ENCODE data around the gene MAN1C1.
A peak's percentile ranks its signal among the peaks of the same experiment; 100 is the strongest.

Gene MAN1C1

GRCh38 chr1:25796811-25797458, 180.3 kb downstream of the MAN1C1 start:
- H3K9ac ChIP-seq (ENCODE audit: low read depth, low read length): no peak overlapping the region
- peak; percentile 83 for DNase-seq
- H3K4me1 ChIP-seq (ENCODE audit: insufficient read depth, low read length): peaks cover 28% of the 10 kb centered on the region
- H3K4me2 ChIP-seq (ENCODE audit: insufficient read depth, low read length): peak overlapping the region; percentile 19; the same call in 1 of the 2 replicates
- H3K9me3 ChIP-seq (ENCODE audit: insufficient read depth, low read length, severe bottlenecking): no peaks in the 10 kb centered on the region
- no peaks in the 10 kb centered on the region for H3K79me2 ChIP-seq (ENCODE audit: insufficient read depth, low read length)
- no peaks in the 10 kb centered on the region for H3K36me3 ChIP-seq (ENCODE audit: insufficient read depth, low read length)
- TF ChIP-seq EZH2 (IDR thresholded peaks at IDR 0.05; ENCODE audit: borderline replicate concordance, low read depth, low read length, severe bottlenecking): no peak
- peak; percentile 89 for TF ChIP-seq CTCF (IDR thresholded peaks at IDR 0.05; ENCODE audit: borderline replicate concordance, extremely low read depth, low read length, poor library complexity, severe bottlenecking)
- peak overlapping the region; percentile 47; the same call in 1 of the 2 replicates for H2AFZ ChIP-seq (ENCODE audit: low read depth, low read length)
- peaks cover 8% of the 10 kb centered on the region; the same call in 1 of the 2 replicates for H4K20me1 ChIP-seq (ENCODE audit: insufficient read depth, low read length)
- ATAC-seq (ENCODE audit: insufficient read depth, low read depth): peak; percentile 81
- H3K4me3 ChIP-seq (ENCODE audit: low read depth in 1 of 2, low read length in 2 of 2): no peak overlapping the region
- H3K27ac ChIP-seq (ENCODE audit: low read length): no peak overlapping the region
- H3K27me3 ChIP-seq (ENCODE audit: insufficient read depth, low read length, poor library complexity): peaks cover 26% of the 10 kb centered on the region

GRCh38 chr1:25797939-25798338, 181.3 kb downstream of the MAN1C1 start:
- Histone ChIP-seq H3K36me3 (ENCODE audit: insufficient read depth, low read length) (no peaks in the 10 kb centered on the region), H3K4me2 (ENCODE audit: insufficient read depth, low read length) (no peak overlapping the region), H3K27me3 (ENCODE audit: insufficient read depth, low read length, poor library complexity) (peaks cover 24% of the 10 kb centered on the region), H3K4me1 (ENCODE audit: insufficient read depth, low read length) (peaks cover 28% of the 10 kb centered on the region), H3K9ac (ENCODE audit: low read depth, low read length) (no peak overlapping the region), H2AFZ (ENCODE audit: low read depth, low read length) (no peak overlapping the region), H3K79me2 (ENCODE audit: insufficient read depth, low read length) (no peaks in the 10 kb centered on the region), H3K9me3 (ENCODE audit: insufficient read depth, low read length, severe bottlenecking) (no peaks in the 10 kb centered on the region), H3K27ac (ENCODE audit: low read length) (no peak overlapping the region), H3K4me3 (ENCODE audit: low read depth in 1 of 2, low read length in 2 of 2) (no peak overlapping the region), H4K20me1 (ENCODE audit: insufficient read depth, low read length) (peaks cover 8% of the 10 kb centered on the region; the same call in 1 of the 2 replicates)
- DNase-seq (peak; percentile 36), ATAC-seq (ENCODE audit: insufficient read depth, low read depth) (no peak)
- TF ChIP-seq EZH2 (IDR thresholded peaks at IDR 0.05; ENCODE audit: borderline replicate concordance, low read depth, low read length, severe bottlenecking) (no peak), CTCF (IDR thresholded peaks at IDR 0.05; ENCODE audit: borderline replicate concordance, extremely low read depth, low read length, poor library complexity, severe bottlenecking) (peak; percentile 61)

GRCh38 chr1:25798666-25799351, 182.2 kb downstream of the MAN1C1 start:
- no peaks in the 10 kb centered on the region for H3K79me2 ChIP-seq (ENCODE audit: insufficient read depth, low read length)
- no peak overlapping the region for H3K9ac ChIP-seq (ENCODE audit: low read depth, low read length)
- no peaks in the 10 kb centered on the region for H3K9me3 ChIP-seq (ENCODE audit: insufficient read depth, low read length, severe bottlenecking)
- no peak overlapping the region for H3K4me2 ChIP-seq (ENCODE audit: insufficient read depth, low read length)
- H3K36me3 ChIP-seq (ENCODE audit: insufficient read depth, low read length): no peaks in the 10 kb centered on the region
- H3K27ac ChIP-seq (ENCODE audit: low read length): no peak overlapping the region
- peaks cover 28% of the 10 kb centered on the region for H3K4me1 ChIP-seq (ENCODE audit: insufficient read depth, low read length)
- ATAC-seq (ENCODE audit: insufficient read depth, low read depth) (no peak), DNase-seq (no peak)
- no peak overlapping the region for H2AFZ ChIP-seq (ENCODE audit: low read depth, low read length)
- H4K20me1 ChIP-seq (ENCODE audit: insufficient read depth, low read length): peaks cover 8% of the 10 kb centered on the region; the same call in 1 of the 2 replicates
- no peak overlapping the region for H3K4me3 ChIP-seq (ENCODE audit: low read depth in 1 of 2, low read length in 2 of 2)
- TF ChIP-seq EZH2 (IDR thresholded peaks at IDR 0.05; ENCODE audit: borderline replicate concordance, low read depth, low read length, severe bottlenecking) (no peak), CTCF (IDR thresholded peaks at IDR 0.05; ENCODE audit: borderline replicate concordance, extremely low read depth, low read length, poor library complexity, severe bottlenecking) (no peak)
- H3K27me3 ChIP-seq (ENCODE audit: insufficient read depth, low read length, poor library complexity): peaks cover 24% of the 10 kb centered on the region
